HG03103 (cell line): ENCODE measurements around the gene LIG1.
"Not testable (repeated sequence)": the region's sequence is repeated elsewhere in the genome, so short reads cannot be mapped to it uniquely, and the experiment has no call there.

Source experiments
- ATAC-seq: cut with Tn5 transposase; IDR thresholded peaks from one replicate; pipeline ENCODE4 v1.9.1; 2021; ENCODE audit warnings: low read depth; ENCODE audit not compliant: unreplicated experiment

The LIG1 gene

DNA sequence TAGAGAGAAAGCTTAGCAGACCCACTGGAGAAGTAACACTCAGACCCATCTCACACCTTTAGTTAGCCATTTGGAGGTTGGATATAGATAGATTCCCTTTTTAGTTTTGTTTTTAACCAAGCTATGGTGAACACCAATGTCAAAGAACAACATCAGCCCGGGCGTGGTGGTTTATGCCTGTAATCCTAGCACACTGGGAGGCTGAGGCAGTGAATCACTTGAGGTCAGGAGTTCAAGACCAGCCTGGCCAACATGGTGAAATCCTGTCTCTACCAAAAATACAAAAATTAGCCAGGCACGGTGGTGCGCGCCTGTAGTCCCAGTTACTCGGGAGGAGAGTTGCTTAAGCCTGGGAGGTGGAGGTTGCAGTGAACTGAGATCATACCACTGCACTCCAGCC, 81.2 kb downstream of the LIG1 start:
- not testable (repeated sequence) for ATAC-seq

DNA sequence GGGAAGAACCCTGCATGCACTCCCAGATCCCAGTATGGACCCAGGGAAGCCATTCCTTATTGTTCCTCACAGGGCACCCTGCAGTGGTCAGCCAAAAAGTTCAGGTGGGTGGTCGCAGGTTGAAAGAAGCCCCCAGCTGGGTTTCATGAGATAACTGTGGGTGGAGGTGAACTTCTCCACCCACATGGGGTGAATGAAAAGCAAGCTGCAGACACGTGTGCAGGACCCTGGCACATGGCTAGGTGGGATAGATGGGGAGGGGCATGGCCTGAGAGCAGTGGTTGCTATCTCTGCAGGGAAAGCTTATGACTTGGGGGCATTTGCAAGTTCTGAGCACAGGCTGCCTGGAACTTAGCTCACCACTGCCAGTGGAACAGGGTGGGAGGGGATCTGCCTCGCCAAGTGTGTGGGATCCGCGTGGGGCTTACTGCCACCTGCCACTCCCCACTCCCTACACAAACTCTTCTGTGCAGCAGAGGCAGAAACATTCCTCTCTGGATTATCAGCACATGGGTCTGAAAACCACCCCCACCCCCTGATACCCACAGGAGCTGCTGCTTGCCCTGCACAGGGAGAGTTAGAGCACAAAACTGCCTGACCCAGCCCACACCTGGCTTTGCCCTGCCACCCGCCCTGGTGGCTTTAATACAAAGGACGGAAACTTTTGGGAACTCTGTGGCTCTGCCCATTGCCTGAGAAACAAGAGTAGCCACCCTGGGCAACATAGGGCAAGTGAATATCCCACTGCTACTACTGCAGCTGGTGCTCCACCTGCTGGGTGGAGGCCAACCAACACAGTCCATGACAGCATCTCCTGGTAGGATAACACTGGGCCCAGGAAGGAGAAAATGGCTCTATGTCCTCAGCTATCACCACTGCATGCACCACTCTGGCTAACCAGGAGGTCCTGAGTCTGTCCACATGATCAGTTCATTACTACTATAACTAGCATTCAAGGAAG, 84.0 kb downstream of the LIG1 start:
- ATAC-seq: no peak

DNA sequence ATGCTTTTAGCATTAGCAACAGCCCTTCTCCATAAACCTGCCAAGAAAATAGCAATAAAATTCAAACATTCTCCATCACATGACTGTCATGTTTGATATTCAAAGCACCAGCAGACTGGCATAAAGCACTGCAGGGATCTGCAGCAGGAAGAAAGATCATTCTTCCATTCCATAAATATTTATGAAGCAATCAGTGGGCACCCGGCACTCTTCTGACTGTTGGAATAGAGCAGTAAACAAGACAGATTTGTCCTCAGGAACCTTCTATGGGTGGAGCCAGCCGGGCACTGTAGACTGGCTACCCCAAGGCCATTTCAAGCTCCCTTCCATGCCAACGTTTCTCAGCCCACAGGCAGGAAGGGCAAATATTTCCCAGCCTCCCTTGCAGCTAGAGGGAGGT, 85.1 kb downstream of the LIG1 start:
- no peak for ATAC-seq

DNA sequence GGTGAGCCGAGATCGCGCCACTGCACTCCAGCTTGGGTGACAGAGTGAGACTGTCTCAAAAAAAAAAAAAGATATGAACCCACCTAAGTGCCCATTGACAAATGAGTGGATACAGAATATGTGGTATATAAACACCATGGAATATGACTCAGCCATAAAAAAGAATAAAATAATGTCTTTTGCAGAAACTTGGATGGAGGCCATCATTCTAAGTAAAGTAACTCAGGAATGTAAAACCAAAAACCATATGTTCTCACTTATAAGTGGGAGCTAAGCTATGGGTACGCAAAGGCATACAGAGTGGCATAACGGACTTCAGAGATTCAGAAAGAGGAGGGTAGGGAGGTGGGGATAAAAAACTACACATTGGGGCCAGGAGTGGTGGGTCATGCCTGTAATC, 89.0 kb downstream of the LIG1 start:
- no peak for ATAC-seq

DNA sequence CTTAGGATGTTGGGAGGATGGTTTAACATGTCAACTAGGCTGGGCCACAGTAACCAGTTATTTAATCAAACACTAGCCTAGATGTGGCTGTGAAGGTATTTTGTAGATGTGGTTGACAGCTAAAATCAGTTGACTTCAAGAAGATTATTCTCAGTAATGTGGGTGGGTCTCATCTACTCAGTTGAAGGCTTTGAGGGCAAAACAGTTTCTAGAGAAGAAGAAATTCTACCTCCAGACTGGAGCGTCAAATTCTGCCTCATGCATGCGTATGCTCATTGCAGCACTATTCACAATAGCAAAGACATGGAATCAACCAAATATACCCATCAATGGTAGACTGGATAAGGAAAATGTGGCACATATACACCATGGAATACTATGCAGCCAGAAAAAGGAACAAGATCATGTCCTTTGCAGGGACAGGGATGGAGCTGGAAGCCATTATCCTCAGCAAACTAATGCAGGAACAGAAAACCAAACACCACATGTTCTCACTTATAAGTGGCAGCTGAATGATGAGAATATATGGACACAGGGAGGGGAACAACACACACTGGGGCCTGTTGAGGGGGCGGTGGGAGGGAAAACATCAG, 99.9 kb downstream of the LIG1 start:
- ATAC-seq: not testable (repeated sequence)

DNA sequence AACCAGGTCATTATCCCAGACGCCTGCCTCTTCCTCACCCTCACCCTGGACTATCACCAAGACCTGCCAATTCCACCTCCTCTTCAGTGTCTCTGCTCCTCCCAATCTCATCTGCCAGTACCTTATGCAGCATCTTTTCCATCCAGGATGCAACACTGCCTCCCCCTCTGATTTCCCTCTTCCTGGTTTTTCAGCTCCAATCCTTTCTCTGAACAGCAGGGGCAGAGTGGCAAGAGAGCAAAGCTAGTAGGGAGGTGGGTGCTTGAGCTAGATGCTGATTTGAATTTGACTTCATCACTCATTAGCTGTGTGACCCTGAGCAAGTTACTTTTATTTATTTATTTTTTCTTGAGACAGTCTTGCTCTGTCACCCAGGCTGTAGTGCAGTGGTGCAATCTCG, 100.7 kb downstream of the LIG1 start:
- ATAC-seq: no peak
